Mesenchymal stem cell (in vitro differentiated cells and primary cell): Measurements from ENCODE around the gene VAMP1.
"Not testable (repeated sequence)": the region's sequence is repeated elsewhere in the genome, so short reads cannot be mapped to it uniquely, and the experiment has no call there.

Experiments
- DNase-seq: peaks from one replicate; pipeline ENCODE4 v3.0.0-alpha.2; 2013
- H2AFZ ChIP-seq: one replicate; pipeline ENCODE4 v1.6.1; 2013; ENCODE audit warnings: low read depth, mild to moderate bottlenecking, control low read depth, inconsistent platforms, low read length, moderate library complexity
- H2AK5ac ChIP-seq: 2 replicates; pipeline ENCODE4 v1.6.1; 2013; ENCODE audit warnings: low read length, moderate library complexity, mild to moderate bottlenecking, inconsistent platforms; ENCODE audit not compliant: severe bottlenecking
- H2BK120ac ChIP-seq: one replicate; pipeline ENCODE4 v1.6.1; 2013; ENCODE audit warnings: low read depth, mild to moderate bottlenecking, inconsistent platforms, low read length, moderate library complexity
- H2BK12ac ChIP-seq, 2 experiments: one replicate each; pipeline ENCODE4 v1.6.1; 2013; ENCODE audit warnings: inconsistent platforms in 2 of 2, low read length in 2 of 2, mild to moderate bottlenecking in 2 of 2, moderate library complexity in 2 of 2, control low read depth in 1 of 2
- H2BK15ac ChIP-seq: one replicate; pipeline ENCODE4 v1.6.1; 2013; ENCODE audit warnings: mild to moderate bottlenecking, low read depth, inconsistent platforms; ENCODE audit not compliant: poor library complexity, severe bottlenecking
- H2BK5ac ChIP-seq: 2 replicates; pipeline ENCODE4 v1.6.1; 2013; ENCODE audit warnings: low read depth, mild to moderate bottlenecking, low read length, control low read depth, inconsistent platforms; ENCODE audit not compliant: poor library complexity, severe bottlenecking
- H3K14ac ChIP-seq, 2 experiments: one replicate each; pipeline ENCODE4 v1.6.1; 2013; ENCODE audit warnings: inconsistent platforms in 2 of 2, low read length in 2 of 2, control low read depth in 1 of 2, mild to moderate bottlenecking in 1 of 2, moderate library complexity in 1 of 2
- H3K18ac ChIP-seq, 2 experiments: one replicate each; pipeline ENCODE4 v1.6.1; 2013; ENCODE audit warnings: inconsistent platforms in 2 of 2, low read length in 2 of 2, control low read depth in 1 of 2, low read depth in 1 of 2, mild to moderate bottlenecking in 1 of 2
- H3K23ac ChIP-seq, 2 experiments: one replicate each; pipeline ENCODE4 v1.6.1; 2013; ENCODE audit warnings: inconsistent platforms in 2 of 2, low read length in 2 of 2, mild to moderate bottlenecking in 2 of 2, moderate library complexity in 2 of 2, control low read depth in 1 of 2
- H3K27ac ChIP-seq: 2 replicates; pipeline ENCODE4 v1.5.1; 2013; ENCODE audit warnings: mild to moderate bottlenecking, moderate library complexity, low read length, control low read depth, inconsistent platforms; ENCODE audit not compliant: poor library complexity, severe bottlenecking
- H3K27me3 ChIP-seq, 2 experiments: 2 replicates each; pipeline versions ENCODE4 v1.6.1 to v1.7.0; 2013; ENCODE audit warnings: low read length in 2 of 2, mild to moderate bottlenecking in 2 of 2, moderate library complexity in 2 of 2, control low read depth in 1 of 2, inconsistent platforms in 1 of 2; ENCODE audit not compliant: control insufficient read depth in 1 of 2, insufficient read depth in 1 of 2
- H3K36me3 ChIP-seq, 2 experiments: 2 replicates each; pipeline versions ENCODE4 v1.6.1 to v1.7.0; 2013; ENCODE audit warnings: low read length in 2 of 2, control low read depth in 1 of 2, inconsistent platforms in 1 of 2, low read depth in 1 of 2, mild to moderate bottlenecking in 1 of 2; ENCODE audit not compliant: insufficient read depth in 2 of 2, control insufficient read depth in 1 of 2
- H3K4ac ChIP-seq, 2 experiments: one replicate each; pipeline ENCODE4 v1.6.1; 2013; ENCODE audit warnings: inconsistent platforms in 2 of 2, low read length in 2 of 2, mild to moderate bottlenecking in 2 of 2, moderate library complexity in 2 of 2, control low read depth in 1 of 2, low read depth in 1 of 2
- H3K4me1 ChIP-seq: 2 replicates; pipeline ENCODE4 v1.6.1; 2013; ENCODE audit warnings: low read depth, low read length, control low read depth; ENCODE audit not compliant: control insufficient read depth, insufficient read depth
- H3K4me2 ChIP-seq: 2 replicates; pipeline ENCODE4 v1.6.1; 2013; ENCODE audit warnings: low read length, mild to moderate bottlenecking, inconsistent platforms; ENCODE audit not compliant: poor library complexity, severe bottlenecking
- H3K4me3 ChIP-seq, 2 experiments: 2 replicates each; pipeline versions ENCODE4 v1.5.1 to v1.7.0; 2013; ENCODE audit warnings: low read length in 2 of 2, mild to moderate bottlenecking in 2 of 2, control low read depth in 1 of 2, low read depth in 1 of 2; ENCODE audit not compliant: insufficient read depth in 1 of 2
- H3K79me1 ChIP-seq: replicated peaks from 2 replicates; pipeline ENCODE4 v1.6.1; 2013; ENCODE audit warnings: mild to moderate bottlenecking, control low read depth, low read length, inconsistent platforms; ENCODE audit not compliant: poor library complexity, severe bottlenecking
- H3K9ac ChIP-seq: 2 replicates; pipeline ENCODE4 v1.7.0; 2013; ENCODE audit warnings: mild to moderate bottlenecking, low read length, moderate library complexity
- H3K9me3 ChIP-seq: 2 replicates; pipeline ENCODE4 v1.7.0; 2013; ENCODE audit warnings: mild to moderate bottlenecking, low read length; ENCODE audit not compliant: control insufficient read depth
- H4K8ac ChIP-seq: one replicate; pipeline ENCODE4 v1.6.1; 2013; ENCODE audit warnings: inconsistent platforms, mild to moderate bottlenecking, low read length, moderate library complexity
- H4K91ac ChIP-seq: one replicate; pipeline ENCODE4 v1.6.1; 2013; ENCODE audit warnings: mild to moderate bottlenecking, low read length, inconsistent platforms
- WGBS: methylation state at CpG from one replicate; pipeline ENCODE4 v1.1.7; 2013; ENCODE audit warnings: mixed read lengths; 5-methylcytosine and 5-hydroxymethylcytosine counted together

Gene VAMP1

GRCh38 chr12:6507102-6507998, 36.9 kb upstream of the VAMP1 start:
- peak overlapping the region; percentile 4 for H2AFZ ChIP-seq
- peaks cover 30% of the 10 kb centered on the region for H3K79me1 ChIP-seq
- H3K14ac ChIP-seq, result no peak overlapping the region
- no peaks in the 10 kb centered on the region for H3K27me3 ChIP-seq
- H3K4me2 ChIP-seq, result no peak overlapping the region
- peak overlapping the region in 1 of 2 experiments; percentile 1 for H2BK12ac ChIP-seq
- no peak overlapping the region for H3K23ac ChIP-seq
- H3K27ac ChIP-seq, result peak overlapping the region; percentile 86
- no peak overlapping the region for H3K4me3 ChIP-seq
- H3K9ac ChIP-seq, result no peak overlapping the region
- peaks cover 16 to 38% of the 10 kb centered on the region in 2 experiments for H3K36me3 ChIP-seq
- peaks cover 4% of the 10 kb centered on the region for H3K4me1 ChIP-seq
- H3K9me3 ChIP-seq, result no peaks in the 10 kb centered on the region
- peak overlapping the region; percentile 71 for H2AK5ac ChIP-seq
- no peak for DNase-seq
- peak overlapping the region in 1 of 2 experiments; percentile 18 for H3K18ac ChIP-seq
- H3K4ac ChIP-seq, result peak overlapping the region in 1 of 2 experiments; percentile 80
- peak overlapping the region; percentile 77 for H2BK120ac ChIP-seq
- H4K91ac ChIP-seq, result peak overlapping the region; percentile 47
- whole genome bisulfite sequencing, result 82% methylated on average over 11 of the region's 12 CpGs
- H2BK5ac ChIP-seq, result peak overlapping the region; percentile 84
- peak overlapping the region; percentile 23 for H2BK15ac ChIP-seq
- peak overlapping the region; percentile 70 for H4K8ac ChIP-seq

DNA sequence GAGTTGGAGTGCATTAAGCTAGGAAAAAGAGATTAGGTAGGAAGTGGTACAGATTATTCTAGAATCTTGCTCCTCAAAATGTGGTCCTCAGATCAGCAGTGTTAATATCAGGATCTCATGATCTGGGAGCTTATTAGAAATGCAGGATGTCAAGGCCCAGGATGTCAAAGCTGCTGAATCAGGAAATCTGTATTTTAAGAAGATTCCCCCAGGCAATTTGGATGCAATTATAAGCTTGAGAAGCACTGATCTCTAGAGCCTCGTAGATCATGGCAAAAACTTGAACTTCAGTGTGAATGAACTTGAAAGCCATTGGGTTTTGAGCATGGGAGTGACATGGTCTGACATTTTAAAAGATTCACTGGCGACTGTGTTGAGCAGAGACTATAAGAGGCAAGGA, 30.0 kb upstream of the VAMP1 start:
- no peak for DNase-seq
- no peak overlapping the region for H4K91ac ChIP-seq
- no peak overlapping the region for H3K4me3 ChIP-seq
- no peak overlapping the region for H2BK12ac ChIP-seq
- no peak overlapping the region for H2BK15ac ChIP-seq
- no peak overlapping the region for H3K14ac ChIP-seq
- H3K4me2 ChIP-seq, result no peak overlapping the region
- H4K8ac ChIP-seq, result no peak overlapping the region
- H3K79me1 ChIP-seq, result peaks cover 32% of the 10 kb centered on the region
- H3K9me3 ChIP-seq, result no peaks in the 10 kb centered on the region
- H3K36me3 ChIP-seq, result peaks cover 25 to 69% of the 10 kb centered on the region in 2 experiments
- no peak overlapping the region for H3K27ac ChIP-seq
- no peaks in the 10 kb centered on the region for H3K4me1 ChIP-seq
- H3K18ac ChIP-seq, result no peak overlapping the region
- H3K27me3 ChIP-seq, result no peaks in the 10 kb centered on the region
- 96% methylated on average over 2 of the region's 2 CpGs for WGBS
- no peak overlapping the region for H3K23ac ChIP-seq
- H3K9ac ChIP-seq, result no peak overlapping the region
- H2AK5ac ChIP-seq, result no peak overlapping the region
- H2BK5ac ChIP-seq, result no peak overlapping the region
- H3K4ac ChIP-seq, result no peak overlapping the region
- no peak overlapping the region for H2BK120ac ChIP-seq
- H2AFZ ChIP-seq, result no peak overlapping the region

GRCh38 chr12:6497291-6497690, 26.8 kb upstream of the VAMP1 start:
- H3K23ac ChIP-seq, H3K4me2 ChIP-seq, H3K9ac ChIP-seq, H3K4me3 ChIP-seq, DNase-seq, H3K4me1 ChIP-seq, H4K91ac ChIP-seq, H2BK5ac ChIP-seq, H2AK5ac ChIP-seq, H3K14ac ChIP-seq, H2BK15ac ChIP-seq, H2AFZ ChIP-seq, H3K27me3 ChIP-seq, H2BK12ac ChIP-seq, H3K9me3 ChIP-seq, H3K27ac ChIP-seq, H3K18ac ChIP-seq, H3K4ac ChIP-seq, H2BK120ac ChIP-seq, H4K8ac ChIP-seq: not testable (repeated sequence)
- peaks cover 37% of the 10 kb centered on the region for H3K79me1 ChIP-seq
- peaks cover 22 to 60% of the 10 kb centered on the region in 2 experiments for H3K36me3 ChIP-seq
- 79% methylated on average over 3 of the region's 3 CpGs for WGBS

DNA sequence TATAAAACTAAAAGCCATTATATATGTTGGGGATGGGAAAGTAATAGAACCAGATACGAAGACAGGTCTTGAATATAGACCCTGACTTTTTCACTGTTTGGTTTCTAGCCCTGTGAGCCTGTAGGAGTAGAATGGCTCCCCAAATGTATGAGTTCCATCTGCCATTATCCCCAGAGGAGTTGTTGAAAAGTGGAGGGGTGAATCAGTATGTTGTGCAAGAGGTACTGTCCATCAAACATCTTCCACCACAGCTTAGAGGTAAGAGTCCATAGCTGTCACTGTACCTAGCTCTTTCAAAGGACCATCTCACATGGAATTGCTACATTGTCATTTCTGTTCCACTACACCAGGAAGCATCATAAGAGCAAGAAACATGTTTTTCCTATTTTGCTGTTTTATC, 24.5 kb upstream of the VAMP1 start:
- no peak overlapping the region for H2BK5ac ChIP-seq
- no peak for DNase-seq
- no peak overlapping the region for H2BK15ac ChIP-seq
- no peak overlapping the region for H2BK120ac ChIP-seq
- no peaks in the 10 kb centered on the region for H3K9me3 ChIP-seq
- peak overlapping the region in 1 of 2 experiments; percentile 29 for H2BK12ac ChIP-seq
- H3K79me1 ChIP-seq, result peaks cover 35% of the 10 kb centered on the region
- WGBS, result no CpG with 5 or more reads among the region's 1 CpG
- H4K91ac ChIP-seq, result no peak overlapping the region
- no peak overlapping the region for H2AK5ac ChIP-seq
- H3K14ac ChIP-seq, result no peak overlapping the region
- no peaks in the 10 kb centered on the region for H3K27me3 ChIP-seq
- H3K23ac ChIP-seq, result no peak overlapping the region
- no peak overlapping the region for H3K18ac ChIP-seq
- peaks cover 24 to 52% of the 10 kb centered on the region in 2 experiments for H3K36me3 ChIP-seq
- no peak overlapping the region for H3K4ac ChIP-seq
- H3K9ac ChIP-seq, result peak overlapping the region; percentile 75
- H3K4me1 ChIP-seq, result no peaks in the 10 kb centered on the region
- peak overlapping the region; percentile 57 for H3K4me2 ChIP-seq
- no peak overlapping the region for H4K8ac ChIP-seq
- peak overlapping the region in 1 of 2 experiments; percentile 94 for H3K4me3 ChIP-seq
- H2AFZ ChIP-seq, result no peak overlapping the region
- H3K27ac ChIP-seq, result no peak overlapping the region
